Measurements from ENCODE around the gene SLC43A2. TPM values are rescaled to one million over a fixed set of nuclear protein-coding genes. Genes with fewer than 3 reads are reported as not detected.

Gene SLC43A2
- polyA plus RNA-seq, 1 donor from 2014 or later, result 60.1 TPM

DNA sequence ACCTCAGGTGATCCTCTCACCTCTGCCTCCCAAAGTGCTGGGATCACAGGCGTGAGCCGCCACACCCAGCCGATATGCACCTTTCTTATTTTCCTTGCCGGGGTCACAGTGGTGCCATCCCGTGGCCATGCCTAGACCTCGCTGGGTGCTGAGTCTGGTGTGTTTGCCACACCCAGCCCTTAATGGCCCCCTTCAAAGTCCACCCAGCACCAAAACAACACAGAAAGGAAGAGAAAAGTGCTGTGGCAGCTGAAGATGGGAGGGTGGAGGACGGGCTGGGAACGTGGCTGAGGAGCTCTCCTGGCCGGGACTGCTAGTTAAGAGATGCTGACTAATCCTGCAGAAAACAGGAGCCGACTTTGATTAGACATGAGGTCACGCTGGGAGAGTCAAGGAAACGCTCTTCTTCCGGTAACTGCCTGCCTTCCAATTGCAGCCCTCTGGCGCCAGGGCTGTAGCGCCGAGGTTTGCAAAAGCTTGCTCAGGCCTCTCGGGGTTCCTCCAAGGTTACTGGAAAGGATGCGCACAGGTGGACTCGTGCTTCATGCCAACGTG lies 10.9 kb downstream of the SLC43A2 start:
- Histone ChIP-seq H3K9me3 (ENCODE audit: low read length) (no peaks in the 10 kb centered on the region), H3K4me3 (ENCODE audit: low read length) (no peak overlapping the region)

DNA sequence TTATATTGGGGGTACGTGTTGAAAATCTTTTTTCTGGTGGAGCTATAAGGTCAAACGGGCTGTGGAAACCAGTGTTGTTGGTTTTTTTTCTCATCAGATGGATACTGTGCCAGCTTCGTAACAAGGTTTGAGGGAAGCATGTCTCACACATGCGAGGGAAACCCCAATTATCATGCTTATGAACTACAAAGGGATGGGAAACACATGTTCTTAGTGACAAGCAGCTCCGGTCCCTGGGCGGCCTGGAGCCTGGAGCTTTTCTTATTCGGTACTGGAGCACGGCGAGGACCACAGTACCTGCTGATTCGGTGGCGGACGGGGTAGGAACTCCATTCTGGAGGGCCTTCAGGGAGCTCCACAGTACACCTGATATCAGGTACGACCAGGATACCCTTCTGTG lies 12.5 kb downstream of the SLC43A2 start:
- Histone ChIP-seq H3K27me3 (ENCODE audit: insufficient read depth, low read depth, low read length) (no peaks in the 10 kb centered on the region), H3K79me2 (replicated peaks; ENCODE audit: insufficient read depth, low read length) (no peaks in the 10 kb centered on the region), H3K4me2 (ENCODE audit: low read length) (no peak overlapping the region), H3K27ac (ENCODE audit: low read length) (no peak overlapping the region), H3K9me3 (ENCODE audit: low read length) (no peaks in the 10 kb centered on the region), H2AFZ (ENCODE audit: low read depth, low read length) (no peak overlapping the region), H3K4me3 (ENCODE audit: low read length) (no peak overlapping the region), H4K20me1 (ENCODE audit: insufficient read depth) (peaks cover 4% of the 10 kb centered on the region), H3K9ac (ENCODE audit: low read length) (no peak overlapping the region), H3F3A (ENCODE audit: insufficient read depth, low read length, poor library complexity, severe bottlenecking) (no peaks in the 10 kb centered on the region), H3K36me3 (ENCODE audit: insufficient read depth, low read length) (no peaks in the 10 kb centered on the region), H3K9me2 (ENCODE audit: insufficient read depth, low read length) (no peaks in the 10 kb centered on the region)
- TF ChIP-seq MXI1 (conservative IDR thresholded peaks at IDR 0.05; ENCODE audit: poor library complexity, severe bottlenecking) (no peak), EP300 (conservative IDR thresholded peaks at IDR 0.05; ENCODE audit: poor library complexity, severe bottlenecking) (no peak), EZH2 (IDR thresholded peaks at IDR 0.05; ENCODE audit: borderline replicate concordance, insufficient read depth, low read length, poor library complexity, severe bottlenecking) (no peak), POLR2AphosphoS5 (IDR thresholded peaks at IDR 0.05) (no peak), TAF1 (IDR thresholded peaks at IDR 0.05; ENCODE audit: low read depth) (no peak), RAD21 (conservative IDR thresholded peaks at IDR 0.05) (no peak), SMC3 (conservative IDR thresholded peaks at IDR 0.05; ENCODE audit: poor library complexity) (no peak)
- TF ChIP-seq, protein P1, sequence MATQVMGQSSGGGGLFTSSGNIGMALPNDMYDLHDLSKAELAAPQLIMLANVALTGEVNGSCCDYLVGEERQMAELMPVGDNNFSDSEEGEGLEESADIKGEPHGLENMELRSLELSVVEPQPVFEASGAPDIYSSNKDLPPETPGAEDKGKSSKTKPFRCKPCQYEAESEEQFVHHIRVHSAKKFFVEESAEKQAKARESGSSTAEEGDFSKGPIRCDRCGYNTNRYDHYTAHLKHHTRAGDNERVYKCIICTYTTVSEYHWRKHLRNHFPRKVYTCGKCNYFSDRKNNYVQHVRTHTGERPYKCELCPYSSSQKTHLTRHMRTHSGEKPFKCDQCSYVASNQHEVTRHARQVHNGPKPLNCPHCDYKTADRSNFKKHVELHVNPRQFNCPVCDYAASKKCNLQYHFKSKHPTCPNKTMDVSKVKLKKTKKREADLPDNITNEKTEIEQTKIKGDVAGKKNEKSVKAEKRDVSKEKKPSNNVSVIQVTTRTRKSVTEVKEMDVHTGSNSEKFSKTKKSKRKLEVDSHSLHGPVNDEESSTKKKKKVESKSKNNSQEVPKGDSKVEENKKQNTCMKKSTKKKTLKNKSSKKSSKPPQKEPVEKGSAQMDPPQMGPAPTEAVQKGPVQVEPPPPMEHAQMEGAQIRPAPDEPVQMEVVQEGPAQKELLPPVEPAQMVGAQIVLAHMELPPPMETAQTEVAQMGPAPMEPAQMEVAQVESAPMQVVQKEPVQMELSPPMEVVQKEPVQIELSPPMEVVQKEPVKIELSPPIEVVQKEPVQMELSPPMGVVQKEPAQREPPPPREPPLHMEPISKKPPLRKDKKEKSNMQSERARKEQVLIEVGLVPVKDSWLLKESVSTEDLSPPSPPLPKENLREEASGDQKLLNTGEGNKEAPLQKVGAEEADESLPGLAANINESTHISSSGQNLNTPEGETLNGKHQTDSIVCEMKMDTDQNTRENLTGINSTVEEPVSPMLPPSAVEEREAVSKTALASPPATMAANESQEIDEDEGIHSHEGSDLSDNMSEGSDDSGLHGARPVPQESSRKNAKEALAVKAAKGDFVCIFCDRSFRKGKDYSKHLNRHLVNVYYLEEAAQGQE (IDR thresholded peaks at IDR 0.05; ENCODE audit: borderline replicate concordance), result no peak
- TF ChIP-seq, protein P2, sequence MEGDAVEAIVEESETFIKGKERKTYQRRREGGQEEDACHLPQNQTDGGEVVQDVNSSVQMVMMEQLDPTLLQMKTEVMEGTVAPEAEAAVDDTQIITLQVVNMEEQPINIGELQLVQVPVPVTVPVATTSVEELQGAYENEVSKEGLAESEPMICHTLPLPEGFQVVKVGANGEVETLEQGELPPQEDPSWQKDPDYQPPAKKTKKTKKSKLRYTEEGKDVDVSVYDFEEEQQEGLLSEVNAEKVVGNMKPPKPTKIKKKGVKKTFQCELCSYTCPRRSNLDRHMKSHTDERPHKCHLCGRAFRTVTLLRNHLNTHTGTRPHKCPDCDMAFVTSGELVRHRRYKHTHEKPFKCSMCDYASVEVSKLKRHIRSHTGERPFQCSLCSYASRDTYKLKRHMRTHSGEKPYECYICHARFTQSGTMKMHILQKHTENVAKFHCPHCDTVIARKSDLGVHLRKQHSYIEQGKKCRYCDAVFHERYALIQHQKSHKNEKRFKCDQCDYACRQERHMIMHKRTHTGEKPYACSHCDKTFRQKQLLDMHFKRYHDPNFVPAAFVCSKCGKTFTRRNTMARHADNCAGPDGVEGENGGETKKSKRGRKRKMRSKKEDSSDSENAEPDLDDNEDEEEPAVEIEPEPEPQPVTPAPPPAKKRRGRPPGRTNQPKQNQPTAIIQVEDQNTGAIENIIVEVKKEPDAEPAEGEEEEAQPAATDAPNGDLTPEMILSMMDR (IDR thresholded peaks at IDR 0.05; ENCODE audit: poor library complexity, severe bottlenecking), result no peak

More for the DNA sequence above, 10.9 kb downstream of the SLC43A2 start:
- Histone ChIP-seq H3K9ac (ENCODE audit: low read length) (no peak overlapping the region), H3K9me2 (ENCODE audit: insufficient read depth, low read length) (no peaks in the 10 kb centered on the region), H3K27ac (ENCODE audit: low read length) (no peak overlapping the region), H4K20me1 (ENCODE audit: insufficient read depth) (peaks cover 4% of the 10 kb centered on the region), H3K36me3 (ENCODE audit: insufficient read depth, low read length) (no peaks in the 10 kb centered on the region), H3K4me2 (ENCODE audit: low read length) (no peak overlapping the region), H2AFZ (ENCODE audit: low read depth, low read length) (no peak overlapping the region), H3F3A (ENCODE audit: insufficient read depth, low read length, poor library complexity, severe bottlenecking) (no peaks in the 10 kb centered on the region), H3K27me3 (ENCODE audit: insufficient read depth, low read depth, low read length) (no peaks in the 10 kb centered on the region), H3K79me2 (replicated peaks; ENCODE audit: insufficient read depth, low read length) (no peaks in the 10 kb centered on the region)
- TF ChIP-seq, protein P1 (IDR thresholded peaks at IDR 0.05; ENCODE audit: borderline replicate concordance), result no peak
- TF ChIP-seq, protein P2 (IDR thresholded peaks at IDR 0.05; ENCODE audit: poor library complexity, severe bottlenecking), result no peak
- TF ChIP-seq POLR2AphosphoS5 (IDR thresholded peaks at IDR 0.05), result no peak
- TF ChIP-seq MXI1 (conservative IDR thresholded peaks at IDR 0.05; ENCODE audit: poor library complexity, severe bottlenecking), result no peak
- no peak for TF ChIP-seq EZH2 (IDR thresholded peaks at IDR 0.05; ENCODE audit: borderline replicate concordance, insufficient read depth, low read length, poor library complexity, severe bottlenecking)
- TF ChIP-seq RAD21 (conservative IDR thresholded peaks at IDR 0.05), result no peak
- TF ChIP-seq EP300 (conservative IDR thresholded peaks at IDR 0.05; ENCODE audit: poor library complexity, severe bottlenecking), result no peak
- no peak for TF ChIP-seq TAF1 (IDR thresholded peaks at IDR 0.05; ENCODE audit: low read depth)
- TF ChIP-seq SMC3 (conservative IDR thresholded peaks at IDR 0.05; ENCODE audit: poor library complexity), result no peak
